Activated CD4-positive, alpha-beta T cell treated with anti-CD3 and anti-CD28 coated beads, Interleukin-2, amount 50 U/mL, for 24 hours (primary cell): ENCODE data around the gene POLR3E.

Experiments used
- DNase-seq, 2 donors: peaks; one replicate each; pipeline ENCODE4 v3.0.0-alpha.2; 2020; ENCODE audit warnings: low read depth in 1 of 2, low spot score in 1 of 2

Gene POLR3E, protein sequence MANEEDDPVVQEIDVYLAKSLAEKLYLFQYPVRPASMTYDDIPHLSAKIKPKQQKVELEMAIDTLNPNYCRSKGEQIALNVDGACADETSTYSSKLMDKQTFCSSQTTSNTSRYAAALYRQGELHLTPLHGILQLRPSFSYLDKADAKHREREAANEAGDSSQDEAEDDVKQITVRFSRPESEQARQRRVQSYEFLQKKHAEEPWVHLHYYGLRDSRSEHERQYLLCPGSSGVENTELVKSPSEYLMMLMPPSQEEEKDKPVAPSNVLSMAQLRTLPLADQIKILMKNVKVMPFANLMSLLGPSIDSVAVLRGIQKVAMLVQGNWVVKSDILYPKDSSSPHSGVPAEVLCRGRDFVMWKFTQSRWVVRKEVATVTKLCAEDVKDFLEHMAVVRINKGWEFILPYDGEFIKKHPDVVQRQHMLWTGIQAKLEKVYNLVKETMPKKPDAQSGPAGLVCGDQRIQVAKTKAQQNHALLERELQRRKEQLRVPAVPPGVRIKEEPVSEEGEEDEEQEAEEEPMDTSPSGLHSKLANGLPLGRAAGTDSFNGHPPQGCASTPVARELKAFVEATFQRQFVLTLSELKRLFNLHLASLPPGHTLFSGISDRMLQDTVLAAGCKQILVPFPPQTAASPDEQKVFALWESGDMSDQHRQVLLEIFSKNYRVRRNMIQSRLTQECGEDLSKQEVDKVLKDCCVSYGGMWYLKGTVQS

DNA sequence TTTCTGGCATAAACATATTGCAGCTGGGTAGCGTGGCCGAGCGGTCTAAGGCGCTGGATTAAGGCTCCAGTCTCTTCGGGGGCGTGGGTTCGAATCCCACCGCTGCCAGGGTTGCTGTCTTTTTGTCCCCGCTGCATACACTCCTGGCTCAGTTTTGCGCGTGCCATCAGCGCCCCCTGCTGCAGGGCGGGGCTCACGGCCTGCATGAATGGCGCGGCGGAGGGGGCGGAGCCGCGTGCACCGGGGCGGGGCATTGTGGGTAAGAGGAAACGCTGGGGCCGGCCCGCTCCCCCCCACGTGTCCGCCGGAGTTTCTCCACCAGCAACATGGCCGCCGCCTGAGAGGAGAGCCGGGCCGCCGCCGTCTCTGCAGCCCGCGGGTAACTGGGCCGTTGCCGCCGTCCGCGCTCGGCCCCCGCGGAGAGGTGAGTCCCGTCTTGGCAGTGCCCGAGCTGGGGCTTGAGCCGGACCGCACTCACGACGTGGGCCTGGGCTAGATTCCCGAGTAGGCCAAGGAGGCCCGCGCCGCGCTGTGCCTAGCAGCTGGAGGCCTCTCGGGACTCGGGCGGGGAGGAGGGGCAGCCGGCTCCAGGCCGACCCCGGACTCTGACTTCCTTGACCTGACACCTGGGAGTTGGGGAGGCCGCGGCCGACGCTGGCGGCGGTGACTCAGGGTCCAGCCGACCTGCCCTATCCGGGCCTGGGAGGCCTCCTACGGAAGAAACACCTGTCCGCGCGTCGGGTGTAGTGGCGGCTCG, at the start of gene POLR3E:
TSS of gene POLR3E (plus strand) at position 296 of the 757 bp plus-strand sequence. CDS start 5,560 bp downstream, outside the sequence.
- DNase-seq: peak; percentile 99 to 100

DNA sequence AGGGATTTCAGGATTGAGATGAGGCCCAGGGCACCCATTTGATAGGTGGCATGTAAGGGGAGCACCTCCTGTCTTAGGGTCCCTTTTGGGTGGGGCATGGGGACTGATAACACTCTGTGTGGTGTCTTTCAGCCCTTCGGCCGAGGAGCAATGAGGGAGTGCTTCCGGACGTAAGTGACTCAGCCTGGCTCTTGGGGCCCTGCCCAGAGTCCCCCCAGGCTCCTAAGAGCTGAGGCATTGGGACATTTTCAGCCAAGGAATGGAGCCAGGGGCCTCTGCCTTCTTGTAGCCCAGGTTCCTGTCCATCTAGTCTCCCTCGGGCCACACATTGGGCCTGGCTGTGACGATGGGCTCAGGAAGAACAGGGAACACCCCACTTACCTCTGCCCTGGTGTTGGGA, 46.7 kb upstream of the POLR3E start:
- DNase-seq: no peak

DNA sequence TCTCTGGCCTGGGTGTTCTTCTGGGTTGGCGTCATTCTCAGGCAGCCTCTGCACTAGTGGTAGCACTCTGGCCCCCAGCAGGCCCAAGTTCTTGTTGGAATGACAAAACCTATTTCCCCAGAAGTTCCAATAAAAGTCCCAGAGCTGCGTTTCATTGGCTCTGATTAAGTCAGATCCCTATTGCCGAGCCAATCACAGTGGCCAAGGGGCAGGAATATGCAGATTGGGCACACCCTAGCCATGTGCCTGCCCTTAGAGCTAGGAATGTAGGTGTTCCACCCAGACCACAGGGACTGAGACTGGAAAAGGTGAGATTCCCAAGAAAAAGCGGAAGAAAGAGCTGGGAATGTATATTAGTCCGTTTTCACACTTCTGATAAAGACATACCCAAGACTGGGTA, 44.9 kb upstream of the POLR3E start:
- no peak for DNase-seq

DNA sequence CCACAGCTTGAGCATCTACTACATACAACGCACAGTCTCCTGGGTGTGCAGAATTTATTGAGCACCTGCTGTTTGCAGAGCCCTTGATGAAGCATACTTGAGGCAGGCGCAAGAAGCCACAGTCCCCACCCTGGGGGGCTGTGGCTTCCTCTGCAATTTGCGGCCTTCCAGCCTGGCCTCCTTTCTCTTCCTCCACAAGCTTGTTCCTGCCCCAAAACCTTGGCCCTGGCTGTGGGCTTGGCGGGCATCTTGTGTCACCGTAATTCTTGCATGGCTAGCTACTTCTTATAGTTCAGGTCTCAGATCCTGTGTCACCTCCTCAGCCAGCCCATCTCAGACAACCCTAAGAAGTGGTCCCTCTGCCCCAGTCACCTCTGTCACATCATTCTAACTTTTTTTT, 43.9 kb upstream of the POLR3E start:
- no peak for DNase-seq

DNA sequence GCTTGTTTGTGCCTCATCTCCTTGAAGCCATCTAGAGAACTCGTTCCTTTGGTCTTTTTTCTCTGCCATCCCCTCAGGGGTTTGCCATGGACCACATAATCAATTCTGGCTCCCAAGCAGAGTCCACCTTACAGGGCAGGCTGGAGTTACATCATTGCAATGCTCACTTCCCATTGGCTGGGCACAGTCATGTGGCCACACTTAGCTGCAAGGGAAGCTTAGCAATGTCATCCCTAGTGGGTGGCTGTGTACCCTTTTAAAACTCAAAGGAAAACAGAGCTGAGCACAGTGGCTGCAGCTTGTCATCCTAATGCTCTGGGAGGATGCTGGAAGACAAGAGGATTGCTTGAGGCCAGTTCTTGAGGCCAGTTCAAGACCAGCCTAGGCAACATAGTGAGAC, 41.9 kb upstream of the POLR3E start:
- DNase-seq: no peak

DNA sequence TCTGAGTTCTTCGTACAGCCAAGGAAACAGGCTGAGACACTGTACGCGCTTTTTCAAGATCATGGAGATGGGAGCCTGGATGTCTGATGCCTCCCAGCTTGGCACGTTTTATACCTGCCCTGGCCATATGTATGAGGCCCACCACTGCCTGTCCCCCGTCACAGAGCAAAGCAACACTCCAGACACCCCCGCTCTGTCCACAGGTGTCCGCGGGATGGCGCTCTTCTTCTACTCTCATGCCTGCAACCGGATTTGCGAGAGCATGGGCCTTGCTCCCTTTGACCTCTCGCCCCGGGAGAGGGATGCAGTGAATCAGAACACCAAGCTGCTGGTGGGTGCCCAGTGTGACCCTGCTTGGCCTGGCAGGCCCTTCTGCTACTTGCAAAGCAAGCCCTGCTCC, 39.8 kb upstream of the POLR3E start:
- DNase-seq: no peak

DNA sequence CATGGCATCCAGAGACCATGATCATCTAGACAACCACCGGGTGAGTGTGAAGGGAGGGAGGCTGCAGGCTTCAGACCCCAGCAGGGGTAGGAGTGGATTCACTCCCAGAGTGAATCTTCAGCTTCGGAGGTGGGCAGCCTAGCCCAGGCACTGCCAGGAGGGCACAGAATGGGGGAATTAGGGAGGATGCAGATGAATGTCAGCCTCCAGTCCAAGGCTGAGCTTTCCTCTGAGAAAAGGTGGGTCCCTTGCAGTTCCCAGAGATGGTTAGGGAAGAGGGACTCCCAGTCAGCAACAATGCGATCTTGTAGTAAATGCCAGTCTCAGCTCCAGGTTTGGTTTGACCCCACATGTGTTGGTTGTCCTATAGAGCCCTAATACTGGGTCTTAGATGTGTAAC, 36.7 kb upstream of the POLR3E start:
- no peak for DNase-seq

DNA sequence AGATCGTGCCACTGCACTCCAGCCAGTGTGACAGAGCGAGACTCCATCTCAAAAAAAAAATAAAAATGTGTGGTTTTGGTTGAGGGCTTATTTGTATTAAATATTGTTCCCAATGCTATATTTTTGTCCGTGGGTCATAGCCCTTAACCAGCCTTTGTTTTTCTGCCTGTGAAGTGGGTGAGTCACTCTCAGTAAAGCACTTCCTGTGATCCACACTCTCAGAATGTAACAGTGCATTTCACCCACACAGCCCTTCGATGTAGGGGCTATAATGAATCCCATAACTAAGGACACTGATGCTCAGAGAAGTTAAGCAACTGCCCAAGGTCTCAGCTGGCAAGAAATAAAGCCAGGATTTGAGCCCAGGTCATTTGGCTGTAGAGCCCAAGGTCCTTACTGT, 34.7 kb upstream of the POLR3E start:
- DNase-seq: no peak

DNA sequence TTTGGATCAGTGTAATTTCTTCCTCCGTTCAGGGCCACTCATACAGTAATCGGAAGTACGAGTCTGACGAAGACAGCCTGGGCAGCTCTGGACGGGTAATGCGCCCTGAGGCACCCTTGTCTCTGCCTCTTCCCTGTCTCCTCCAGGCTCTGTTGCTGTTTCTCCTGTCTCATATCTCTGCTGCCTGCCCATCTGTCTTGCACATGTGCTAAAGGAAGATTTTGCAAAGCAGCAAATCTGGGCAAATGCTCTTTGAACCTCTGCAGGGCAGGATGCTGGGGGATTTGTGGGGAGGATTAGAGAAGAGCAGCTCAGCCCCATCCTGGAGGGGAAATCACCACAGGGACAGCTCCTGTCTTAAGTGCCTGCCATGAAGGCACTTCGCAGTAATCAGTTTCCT, 32.4 kb upstream of the POLR3E start:
- DNase-seq: no peak

DNA sequence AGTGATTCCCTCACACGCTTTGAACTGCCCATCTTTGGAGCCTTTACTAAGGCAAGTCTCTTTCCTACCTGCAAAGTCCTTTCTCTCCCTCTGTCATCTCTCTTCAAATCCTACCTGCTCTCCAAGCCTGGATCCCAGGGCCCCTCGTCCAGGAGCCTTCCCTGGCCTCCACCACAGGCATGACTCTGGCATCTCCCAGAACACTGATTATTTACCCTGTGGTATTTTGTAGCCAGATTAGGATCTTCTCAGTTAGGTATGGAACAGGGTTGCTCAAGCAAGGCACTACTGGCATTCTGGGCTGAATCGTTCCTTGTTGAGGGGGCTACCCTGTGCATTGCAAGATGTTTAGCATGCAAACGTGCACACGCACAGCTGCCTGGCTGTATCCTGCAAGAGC, 31.9 kb upstream of the POLR3E start:
- DNase-seq: no peak

DNA sequence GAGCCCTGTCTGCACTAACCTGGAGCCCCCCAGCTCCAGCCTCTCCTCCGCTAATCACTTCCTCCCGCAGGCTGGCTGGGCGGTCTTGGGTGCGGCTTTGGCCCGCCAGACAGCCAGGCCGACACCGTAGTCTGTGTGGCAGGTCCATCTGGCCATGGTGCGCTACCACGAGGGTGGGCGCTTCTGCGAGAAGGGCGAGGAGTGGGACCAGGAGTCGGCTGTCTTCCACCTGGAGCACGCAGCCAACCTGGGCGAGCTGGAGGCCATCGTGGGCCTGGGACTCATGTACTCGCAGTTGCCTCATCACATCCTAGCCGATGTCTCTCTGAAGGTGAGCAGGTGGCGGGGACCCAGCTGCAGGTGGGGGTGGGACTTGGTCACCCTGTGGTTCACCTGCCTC, 30.7 kb upstream of the POLR3E start:
- no peak for DNase-seq

DNA sequence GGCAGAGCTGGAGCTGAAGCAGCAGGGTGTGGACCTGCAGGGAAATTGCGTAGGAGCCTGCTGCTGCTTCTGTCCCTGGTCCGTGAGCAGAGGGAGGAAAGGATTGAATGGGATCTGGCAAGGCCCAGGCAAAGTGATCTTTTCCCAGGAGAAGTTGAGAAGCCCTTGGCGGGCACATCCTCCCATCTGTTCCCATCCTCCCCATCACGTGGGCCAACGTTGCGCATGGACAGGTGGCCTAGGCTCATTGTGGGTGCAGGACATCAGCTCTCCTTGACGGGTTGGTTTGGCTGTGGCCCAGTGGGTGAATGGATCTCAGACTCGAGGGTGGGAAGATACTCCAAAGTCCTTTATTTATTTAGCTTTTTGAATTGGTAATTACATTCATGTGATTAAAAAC, 29.4 kb upstream of the POLR3E start:
- no peak for DNase-seq

DNA sequence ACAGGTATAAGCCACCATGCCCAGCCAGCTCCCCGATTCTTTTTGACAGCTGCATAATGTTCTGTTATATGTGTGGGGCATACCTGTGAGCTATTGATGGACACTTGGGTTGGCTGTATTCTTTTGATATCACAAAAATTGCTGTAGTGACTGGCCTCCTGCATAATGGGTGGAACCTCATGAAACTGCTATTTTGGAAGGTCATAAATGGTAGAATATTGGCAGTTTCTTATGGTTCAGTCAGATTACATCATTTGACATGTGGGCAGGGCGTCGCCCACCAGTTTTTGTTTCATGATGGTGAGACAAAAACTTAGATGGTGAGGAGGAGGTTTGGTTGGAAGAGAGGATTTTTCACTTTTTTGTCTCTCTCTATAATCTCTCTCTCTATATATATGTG, 26.7 kb upstream of the POLR3E start:
- no peak for DNase-seq

DNA sequence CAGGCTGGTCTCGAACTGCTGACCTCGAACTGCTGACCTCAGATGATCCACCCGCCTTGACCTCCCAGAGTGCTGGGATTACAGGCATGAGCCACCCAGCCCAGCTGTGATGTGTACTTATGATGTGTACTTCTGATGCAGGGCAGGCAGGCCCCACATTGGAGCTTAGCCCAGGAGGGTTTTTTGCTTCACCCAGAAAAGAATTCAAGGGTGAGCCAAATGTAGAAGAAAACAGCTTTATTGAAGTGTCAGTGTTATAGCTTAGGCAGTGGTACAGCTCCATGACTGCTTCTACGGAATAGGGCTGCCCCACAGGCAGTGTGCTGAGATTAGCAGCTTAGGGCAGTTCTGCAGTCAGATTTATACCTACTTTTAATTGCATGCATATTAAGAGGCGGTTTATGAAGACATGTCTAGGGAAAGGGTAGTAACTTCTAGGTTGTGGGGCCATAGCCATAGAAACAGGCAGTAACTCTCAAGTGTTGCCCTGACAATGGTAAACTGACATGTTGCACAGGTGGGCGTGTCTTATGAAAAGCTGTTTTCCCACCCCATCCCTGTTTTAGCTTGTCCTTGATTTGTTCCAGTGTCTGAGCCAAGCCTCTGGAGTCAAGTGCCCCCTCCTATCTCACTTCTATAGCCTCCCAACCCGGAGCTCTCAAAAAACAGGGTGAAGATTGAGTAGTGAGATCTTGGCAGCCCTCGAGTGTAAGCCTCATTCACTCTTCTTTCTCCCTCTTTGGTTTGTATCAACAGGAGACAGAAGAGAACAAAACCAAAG, 24.1 kb upstream of the POLR3E start:
- DNase-seq: no peak

DNA sequence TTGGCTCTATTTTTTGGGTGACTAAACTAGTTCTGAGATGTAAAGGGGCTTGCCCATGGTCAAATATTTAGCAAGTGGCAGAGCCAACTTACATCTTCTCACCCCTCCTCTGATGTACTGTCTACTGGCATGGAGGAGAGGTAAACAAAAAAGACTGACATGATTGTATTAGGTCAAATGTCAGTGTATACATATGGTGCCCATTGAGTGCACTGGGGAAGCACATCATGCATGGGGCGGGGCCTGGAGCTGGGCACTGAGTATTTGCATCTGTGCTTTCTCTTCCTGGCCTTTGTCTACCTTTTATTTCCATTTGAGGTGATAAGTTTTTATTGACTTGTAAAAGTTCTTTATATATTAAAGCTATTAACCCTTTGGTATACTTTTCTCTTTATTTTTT, 22.3 kb upstream of the POLR3E start:
- DNase-seq: no peak

DNA sequence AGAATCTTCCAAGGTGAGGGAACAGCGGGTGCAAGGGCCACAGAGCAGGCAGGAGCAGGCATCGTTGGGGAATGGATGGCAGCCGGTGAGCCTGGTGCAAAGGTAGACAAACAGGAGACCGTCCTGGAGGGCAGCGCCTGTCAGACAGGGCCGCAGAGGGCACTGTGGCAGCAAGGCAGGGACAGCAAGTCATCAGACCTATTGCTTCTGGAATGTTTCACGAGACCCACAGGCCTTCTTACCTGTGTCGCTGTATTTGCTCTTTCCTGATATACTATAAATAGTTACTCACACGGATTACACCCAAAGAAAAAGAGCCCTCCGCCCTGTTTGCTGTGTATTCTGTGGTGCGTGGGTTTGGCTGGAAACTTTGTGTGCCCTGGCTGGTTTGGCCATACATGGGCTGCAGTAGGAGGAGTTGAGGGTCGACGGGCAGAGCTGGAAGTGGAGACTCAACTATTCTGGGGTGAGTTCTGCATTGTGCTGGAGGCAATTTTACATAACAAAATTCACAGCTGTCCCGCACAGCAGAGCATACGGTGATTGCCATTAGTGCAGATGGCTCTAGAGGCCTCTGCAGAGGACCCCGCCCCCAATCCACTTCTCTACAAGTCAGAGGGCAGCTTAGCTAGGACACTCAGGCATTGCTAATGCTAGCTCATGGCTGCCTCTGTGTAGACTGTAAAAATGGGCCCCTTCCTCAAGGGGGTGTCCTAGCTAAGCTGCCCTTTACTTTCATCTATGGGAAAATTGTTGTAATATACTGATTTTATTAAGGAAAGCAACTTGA, 18.6 kb upstream of the POLR3E start:
- no peak for DNase-seq

DNA sequence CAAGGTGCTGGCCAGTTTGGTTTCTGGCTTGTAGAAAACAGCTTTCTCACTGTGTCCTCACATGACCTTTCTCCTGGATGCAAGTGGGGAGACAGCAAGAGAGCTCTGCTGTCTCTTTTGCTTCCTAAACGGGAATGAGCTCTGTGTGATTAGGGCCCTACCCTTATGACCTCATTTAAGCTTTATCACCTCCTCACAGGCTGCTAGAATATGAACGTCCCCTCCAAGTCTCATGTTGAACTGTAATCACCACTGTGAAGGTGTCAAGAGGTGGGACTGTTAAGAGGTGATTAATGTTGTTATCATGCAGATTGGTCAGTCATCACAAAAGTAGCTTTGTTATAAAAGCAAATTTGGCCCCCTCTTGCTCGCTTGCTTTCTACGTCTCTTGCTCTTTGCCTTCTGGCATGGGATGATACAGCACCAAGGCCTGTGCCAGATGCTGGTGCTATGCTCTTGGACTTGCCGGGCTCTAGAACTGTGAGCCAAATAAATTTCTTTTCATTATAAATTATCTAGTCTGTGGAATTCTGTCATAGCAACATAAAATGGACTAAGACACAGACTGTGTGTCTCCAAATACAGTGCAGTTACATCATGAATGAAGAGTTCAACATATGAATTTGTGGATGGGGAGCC, 14.8 kb upstream of the POLR3E start:
- no peak for DNase-seq

DNA sequence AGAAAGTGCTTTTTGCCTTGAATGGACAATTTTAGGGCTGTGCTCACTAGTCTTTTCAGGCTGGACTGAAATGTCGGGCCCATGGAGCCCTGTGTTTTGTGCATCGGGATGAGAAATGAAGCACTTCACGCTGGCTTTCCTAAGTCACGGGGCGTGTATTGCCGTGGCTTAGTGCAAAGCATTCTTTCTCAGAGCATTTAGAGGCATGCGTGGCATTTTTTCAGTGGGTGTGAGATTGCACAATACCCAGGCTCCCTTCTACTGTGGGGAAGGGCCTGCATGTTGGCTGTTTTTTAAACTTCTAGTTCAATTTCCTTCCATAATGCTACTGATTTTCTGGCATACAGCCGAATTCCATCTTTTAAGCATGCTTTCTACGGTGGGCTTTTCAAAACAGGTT, 12.6 kb upstream of the POLR3E start:
- no peak for DNase-seq

DNA sequence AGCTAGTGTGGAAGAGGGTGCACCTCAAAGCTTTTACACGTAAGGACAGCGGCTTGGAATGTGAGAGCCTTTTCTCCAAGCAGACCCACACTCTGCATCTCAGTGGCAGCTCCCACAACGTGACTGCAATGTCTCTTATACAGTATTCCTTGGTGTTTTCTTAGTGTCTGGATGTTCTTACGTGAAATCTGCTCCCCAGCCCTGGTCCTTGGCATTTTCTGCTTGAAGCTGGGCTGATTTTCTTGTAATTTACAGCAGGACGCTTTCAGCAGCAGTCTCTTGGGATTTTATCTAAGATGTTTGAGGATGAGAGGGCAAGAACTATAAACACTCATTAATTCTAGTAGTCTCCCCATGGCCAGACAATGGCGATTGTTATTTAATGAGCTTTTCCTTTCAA, 12.1 kb upstream of the POLR3E start:
- no peak for DNase-seq

DNA sequence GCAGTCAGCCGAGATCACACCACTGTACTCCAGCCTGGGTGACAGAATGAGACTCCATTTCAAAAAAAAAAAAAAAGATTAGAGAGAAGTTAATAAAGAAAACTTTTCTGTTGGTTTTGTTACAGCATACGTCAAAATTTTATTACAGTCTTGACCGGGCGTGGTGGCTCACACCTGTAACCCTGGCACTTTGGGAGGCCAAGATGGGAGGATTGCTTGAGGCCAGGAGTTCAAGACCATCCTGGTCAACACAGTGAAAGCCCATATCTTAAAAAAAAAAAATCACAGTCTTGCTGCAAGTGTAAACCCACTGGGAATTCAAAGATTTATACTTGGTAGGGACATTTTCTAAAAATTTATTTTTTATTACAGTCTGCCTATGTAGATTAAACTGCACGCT, 6.2 kb upstream of the POLR3E start:
- DNase-seq: no peak
